ACHN (cell line): ENCODE data around the gene MYD88.

Experiments
- DNase-seq: peaks from one replicate; pipeline ENCODE4 v3.0.0-alpha.2; 2015
- in situ Hi-C: cut with HindIII; loops from 2 replicates; pipeline ENCODE4 v1.10.0; 2017; ENCODE audit warnings: low sequenced_read_pairs, low pct_ligation_motif_present, low pct_unique_long_range_greater_than_20kb

MYD88 gene

DNA sequence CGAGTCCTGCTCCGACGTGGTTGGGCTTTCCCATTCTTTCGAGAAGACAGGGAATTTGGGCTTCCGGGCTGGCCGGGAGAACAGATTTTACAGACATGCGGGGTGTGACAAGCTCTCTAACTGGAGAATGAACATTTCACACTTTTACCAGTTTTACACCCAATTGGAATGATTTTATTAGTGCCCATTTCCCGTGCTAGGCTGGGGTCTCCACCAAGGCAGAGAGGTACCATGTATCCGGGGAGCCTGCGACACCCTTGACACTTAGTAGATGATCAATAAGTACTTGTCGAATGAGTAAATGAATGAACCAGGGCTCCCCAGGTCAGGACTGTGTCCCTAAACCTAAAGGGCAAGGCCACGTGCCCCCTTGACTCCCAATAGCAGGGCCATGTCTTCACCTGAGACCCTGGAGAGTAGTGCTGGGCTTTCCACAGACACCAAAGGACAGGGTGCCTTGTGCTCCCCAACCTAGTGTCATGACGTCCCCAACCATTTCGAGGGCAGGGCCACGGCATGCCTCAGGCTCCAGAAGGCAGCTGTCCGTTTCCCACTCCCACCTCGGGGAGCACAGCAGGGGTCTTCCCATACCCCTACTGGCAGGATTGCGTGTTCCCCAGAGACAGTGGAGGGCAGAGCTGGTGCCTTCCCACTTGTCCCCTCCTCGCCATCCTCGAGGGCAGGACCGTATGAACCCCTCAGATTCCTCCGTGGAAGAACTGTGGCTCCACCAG lies 679 bp upstream of the MYD88 start:
- DNase-seq = peak; percentile 25
- in situ Hi-C loops = no loop called here

DNA sequence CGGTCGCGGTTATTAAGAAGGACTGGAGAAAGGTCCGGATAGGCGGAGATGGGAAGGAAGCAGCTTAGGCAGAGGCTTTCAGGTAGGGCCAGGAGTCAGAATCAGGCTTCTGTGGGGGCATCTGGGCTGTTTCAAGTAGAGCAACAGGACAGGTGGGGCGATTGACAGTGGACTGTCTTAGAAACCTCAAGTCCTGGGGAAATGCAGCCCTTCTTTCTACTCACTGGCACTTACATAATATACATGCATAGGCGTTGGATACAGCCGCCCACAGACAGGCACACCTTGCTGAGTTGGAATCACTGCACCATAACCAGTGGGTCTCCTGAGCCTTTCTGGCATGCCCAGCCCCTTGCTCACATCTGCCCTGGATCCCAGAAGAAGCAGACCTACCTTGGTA lies 730 bp downstream of the MYD88 start:
- in situ Hi-C loops = no loop called here
- DNase-seq = no peak

DNA sequence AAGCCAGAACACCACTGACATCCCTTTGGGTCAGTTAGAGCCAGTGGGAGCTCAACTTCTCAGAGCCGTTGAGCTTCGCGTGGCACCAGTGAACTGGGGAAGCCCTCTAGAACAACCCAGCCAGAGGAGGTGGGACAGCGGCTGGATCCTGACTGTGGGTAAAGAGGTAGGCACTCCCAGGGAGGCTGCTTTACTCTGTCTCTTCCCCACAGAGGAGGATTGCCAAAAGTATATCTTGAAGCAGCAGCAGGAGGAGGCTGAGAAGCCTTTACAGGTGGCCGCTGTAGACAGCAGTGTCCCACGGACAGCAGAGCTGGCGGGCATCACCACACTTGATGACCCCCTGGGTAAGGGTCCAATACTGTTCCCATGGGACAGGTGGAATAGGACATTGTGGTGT lies 1.2 kb downstream of the MYD88 start:
- in situ Hi-C loops = no loop called here
- DNase-seq = no peak

DNA sequence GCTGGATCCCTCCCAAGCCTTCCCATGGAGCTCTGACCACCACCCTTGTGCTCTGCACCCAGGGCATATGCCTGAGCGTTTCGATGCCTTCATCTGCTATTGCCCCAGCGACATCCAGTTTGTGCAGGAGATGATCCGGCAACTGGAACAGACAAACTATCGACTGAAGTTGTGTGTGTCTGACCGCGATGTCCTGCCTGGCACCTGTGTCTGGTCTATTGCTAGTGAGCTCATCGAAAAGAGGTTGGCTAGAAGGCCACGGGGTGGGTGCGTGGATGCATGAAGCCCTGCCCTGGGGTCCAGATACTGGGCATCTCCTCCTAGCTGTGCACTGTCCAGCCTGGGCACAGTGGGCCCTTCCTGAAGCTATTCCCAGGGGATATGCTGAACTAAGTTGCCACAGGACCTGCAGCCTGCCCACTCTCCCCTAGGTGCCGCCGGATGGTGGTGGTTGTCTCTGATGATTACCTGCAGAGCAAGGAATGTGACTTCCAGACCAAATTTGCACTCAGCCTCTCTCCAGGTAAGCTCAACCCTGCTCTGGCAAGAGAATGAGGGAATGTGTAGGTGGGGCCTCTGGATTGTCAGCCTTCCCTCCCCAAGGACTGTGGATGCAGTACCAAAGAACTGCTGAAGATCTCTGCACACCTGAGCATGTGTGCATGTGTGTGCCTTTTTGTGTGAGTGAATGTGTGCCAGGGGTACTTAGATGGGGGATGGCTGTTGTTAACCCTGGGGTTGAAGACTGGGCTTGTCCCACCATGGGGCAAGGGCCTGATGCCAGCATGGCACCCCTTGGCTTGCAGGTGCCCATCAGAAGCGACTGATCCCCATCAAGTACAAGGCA lies 2.1 kb downstream of the MYD88 start:
- in situ Hi-C loops = no loop called here
- no peak for DNase-seq

DNA sequence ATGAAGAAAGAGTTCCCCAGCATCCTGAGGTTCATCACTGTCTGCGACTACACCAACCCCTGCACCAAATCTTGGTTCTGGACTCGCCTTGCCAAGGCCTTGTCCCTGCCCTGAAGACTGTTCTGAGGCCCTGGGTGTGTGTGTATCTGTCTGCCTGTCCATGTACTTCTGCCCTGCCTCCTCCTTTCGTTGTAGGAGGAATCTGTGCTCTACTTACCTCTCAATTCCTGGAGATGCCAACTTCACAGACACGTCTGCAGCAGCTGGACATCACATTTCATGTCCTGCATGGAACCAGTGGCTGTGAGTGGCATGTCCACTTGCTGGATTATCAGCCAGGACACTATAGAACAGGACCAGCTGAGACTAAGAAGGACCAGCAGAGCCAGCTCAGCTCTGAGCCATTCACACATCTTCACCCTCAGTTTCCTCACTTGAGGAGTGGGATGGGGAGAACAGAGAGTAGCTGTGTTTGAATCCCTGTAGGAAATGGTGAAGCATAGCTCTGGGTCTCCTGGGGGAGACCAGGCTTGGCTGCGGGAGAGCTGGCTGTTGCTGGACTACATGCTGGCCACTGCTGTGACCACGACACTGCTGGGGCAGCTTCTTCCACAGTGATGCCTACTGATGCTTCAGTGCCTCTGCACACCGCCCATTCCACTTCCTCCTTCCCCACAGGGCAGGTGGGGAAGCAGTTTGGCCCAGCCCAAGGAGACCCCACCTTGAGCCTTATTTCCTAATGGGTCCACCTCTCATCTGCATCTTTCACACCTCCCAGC lies 2.9 kb downstream of the MYD88 start:
- in situ Hi-C loops = no loop called here
- no peak for DNase-seq

DNA sequence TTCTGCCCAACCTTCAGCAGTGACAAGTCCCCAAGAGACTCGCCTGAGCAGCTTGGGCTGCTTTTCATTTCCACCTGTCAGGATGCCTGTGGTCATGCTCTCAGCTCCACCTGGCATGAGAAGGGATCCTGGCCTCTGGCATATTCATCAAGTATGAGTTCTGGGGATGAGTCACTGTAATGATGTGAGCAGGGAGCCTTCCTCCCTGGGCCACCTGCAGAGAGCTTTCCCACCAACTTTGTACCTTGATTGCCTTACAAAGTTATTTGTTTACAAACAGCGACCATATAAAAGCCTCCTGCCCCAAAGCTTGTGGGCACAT lies 3.5 kb downstream of the MYD88 start:
- DNase-seq = no peak
- in situ Hi-C loops = no loop called here

DNA sequence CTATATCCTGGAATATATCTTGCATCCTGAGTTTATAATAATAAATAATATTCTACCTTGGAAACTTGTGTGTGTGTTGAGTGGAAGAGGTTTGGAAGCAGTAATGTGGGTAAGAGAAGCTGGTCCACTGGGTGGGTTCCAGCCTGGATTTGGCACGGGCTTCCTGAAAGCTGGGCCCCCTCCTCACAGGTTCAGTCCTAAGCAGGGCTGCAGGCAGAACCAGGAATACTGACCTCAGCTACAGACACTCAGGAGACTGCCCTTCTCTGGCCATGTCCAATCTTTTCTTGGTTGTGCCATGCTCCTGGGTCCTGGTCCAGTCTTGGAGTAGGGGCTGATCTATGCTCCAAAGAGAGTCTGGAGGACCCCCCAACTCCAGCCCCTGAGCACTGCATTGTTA lies 4.5 kb downstream of the MYD88 start:
- no peak for DNase-seq
- in situ Hi-C loops = no loop called here

DNA sequence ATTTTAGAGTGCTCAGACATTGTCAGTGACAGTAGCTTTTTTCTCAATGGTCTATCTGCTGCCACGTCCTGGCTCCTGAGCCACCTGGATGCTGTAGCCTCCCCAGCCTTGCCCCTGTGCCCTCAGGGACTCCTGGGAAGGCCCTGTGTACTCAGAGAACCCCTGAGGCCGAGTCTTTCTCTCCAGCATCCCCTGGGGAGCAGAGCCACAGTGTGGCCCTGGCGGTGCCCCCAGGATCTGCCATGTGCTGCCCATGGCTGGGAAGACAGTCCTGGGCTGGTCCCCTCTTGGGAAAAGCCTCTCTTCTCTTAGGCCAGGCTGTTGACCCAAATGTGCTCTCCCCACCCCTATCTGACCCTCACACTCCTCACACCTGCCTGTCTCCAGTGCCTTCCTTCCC lies 5.0 kb downstream of the MYD88 start:
- in situ Hi-C loops = no loop called here
- no peak for DNase-seq

DNA sequence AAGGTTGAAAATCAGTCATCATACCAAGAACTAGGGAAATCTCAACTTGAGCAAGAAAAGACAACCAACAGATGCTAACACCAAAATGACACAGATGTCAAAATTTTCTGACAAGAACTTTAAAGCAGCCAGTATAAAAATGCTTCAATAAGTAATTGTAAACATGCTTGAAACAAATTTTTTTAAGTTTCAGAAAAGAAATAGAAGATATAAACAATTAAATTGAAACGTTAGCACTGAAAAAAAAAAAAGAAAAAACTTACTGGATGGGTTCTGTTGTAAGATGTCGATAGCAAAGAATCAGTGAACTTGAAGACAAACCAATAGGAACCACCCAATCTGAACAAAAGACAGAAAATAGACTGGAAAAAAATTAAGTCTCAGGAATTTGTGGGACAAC lies 8.0 kb downstream of the MYD88 start:
- DNase-seq = no peak
- in situ Hi-C loops = no loop called here

DNA sequence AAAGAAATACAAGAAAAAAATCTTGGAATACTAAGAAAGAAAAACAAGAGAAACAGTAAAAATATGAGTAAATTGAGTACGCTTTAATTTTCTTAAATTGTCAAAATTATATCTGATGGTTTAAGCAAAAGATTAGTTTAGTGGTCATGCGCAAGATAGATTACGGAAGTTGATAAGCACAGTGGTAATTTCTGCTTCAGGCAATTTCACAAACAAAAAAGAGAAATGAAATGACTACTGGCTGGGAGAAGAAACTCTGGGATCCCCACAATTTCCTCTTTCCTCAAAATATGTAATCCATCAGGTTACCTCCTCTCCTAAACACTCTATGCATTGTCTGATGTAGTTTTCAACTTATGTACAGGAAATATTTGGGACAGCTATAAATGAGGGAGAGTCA lies 9.0 kb downstream of the MYD88 start:
- DNase-seq = no peak
- in situ Hi-C loops = no loop called here

DNA sequence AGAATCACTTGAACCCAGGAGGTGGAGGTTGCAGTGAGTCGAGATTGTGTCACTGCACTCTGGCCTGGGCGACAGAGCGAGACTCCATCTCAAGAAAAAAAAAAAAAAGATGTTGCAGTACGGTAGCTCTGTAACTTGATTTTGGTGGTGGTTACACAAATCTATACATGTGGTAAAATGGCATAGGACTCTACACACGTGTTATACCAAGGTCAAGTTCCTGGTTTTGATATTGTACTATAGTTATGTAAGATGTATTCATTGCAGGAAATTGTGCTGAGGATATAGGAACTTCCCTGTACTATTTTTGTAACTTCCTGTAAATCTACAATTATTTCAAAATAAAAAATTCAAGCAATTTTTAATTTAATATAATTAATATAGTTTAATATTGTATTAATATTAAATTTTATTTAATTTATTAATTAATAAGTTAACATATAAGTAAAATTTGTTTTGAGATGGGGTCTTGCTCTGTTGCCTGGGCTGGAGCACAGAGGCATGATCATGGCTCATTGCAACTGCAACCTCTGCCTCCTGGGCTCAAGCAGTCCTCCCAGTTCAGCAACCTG lies 9.9 kb downstream of the MYD88 start:
- in situ Hi-C loops = no loop called here

DNA sequence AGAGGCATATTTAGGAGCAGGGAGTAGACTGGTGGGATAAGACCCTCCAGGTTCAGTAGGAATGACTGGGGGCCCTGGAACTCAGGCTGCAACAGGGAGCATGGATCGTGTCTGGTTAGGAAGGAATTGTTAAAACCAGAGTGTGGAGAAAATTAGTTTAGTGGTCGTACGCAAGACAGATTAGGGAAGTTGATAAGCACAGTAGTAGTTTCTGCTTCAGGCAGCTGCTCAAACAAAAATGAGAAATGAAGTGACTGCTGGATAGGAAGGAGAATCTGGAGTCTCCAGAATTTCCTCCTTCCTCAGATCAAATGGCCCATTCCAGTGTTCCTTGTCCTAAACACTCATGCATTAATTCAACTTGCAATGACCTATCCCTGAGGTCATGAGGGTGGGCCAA lies 11.2 kb downstream of the MYD88 start:
- in situ Hi-C loops = no loop called here
- no peak for DNase-seq

More for the DNA sequence above, 9.9 kb downstream of the MYD88 start:
- no peak for DNase-seq

DNA sequence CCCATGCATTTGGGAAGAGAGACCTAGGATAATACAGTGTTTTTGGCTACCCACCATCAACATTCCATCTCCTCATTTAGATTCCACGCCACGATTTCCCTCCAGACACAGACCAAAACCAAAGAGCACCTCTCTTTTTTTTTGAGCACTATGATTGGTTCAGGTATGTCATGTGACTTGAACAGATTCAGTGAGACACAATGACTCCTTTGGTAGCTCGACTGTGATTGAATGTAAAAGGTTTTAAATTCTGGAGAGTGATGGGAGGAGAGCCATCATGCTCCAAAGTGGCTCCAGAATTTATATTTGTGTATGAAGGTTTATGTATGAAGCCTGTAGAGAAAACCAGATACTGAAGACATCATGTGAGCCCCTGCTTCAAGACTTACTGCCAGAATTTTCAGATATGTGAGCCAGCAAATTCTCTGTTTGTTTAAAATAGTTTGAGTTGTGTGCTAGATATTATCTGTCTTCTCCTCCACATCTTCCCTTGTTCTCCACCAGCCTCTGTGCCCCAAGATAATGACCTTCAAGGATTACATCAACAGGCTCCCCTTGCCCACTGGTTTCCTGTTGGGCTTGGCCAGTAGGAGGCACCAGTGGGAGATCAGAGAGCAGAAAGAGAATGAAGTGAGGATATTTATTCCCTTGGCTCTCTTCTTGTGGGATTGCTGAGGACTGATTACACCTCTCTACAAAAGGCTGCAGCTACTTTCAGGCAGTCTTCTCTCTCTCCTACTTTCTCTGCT lies 12.5 kb downstream of the MYD88 start:
- DNase-seq = no peak

DNA sequence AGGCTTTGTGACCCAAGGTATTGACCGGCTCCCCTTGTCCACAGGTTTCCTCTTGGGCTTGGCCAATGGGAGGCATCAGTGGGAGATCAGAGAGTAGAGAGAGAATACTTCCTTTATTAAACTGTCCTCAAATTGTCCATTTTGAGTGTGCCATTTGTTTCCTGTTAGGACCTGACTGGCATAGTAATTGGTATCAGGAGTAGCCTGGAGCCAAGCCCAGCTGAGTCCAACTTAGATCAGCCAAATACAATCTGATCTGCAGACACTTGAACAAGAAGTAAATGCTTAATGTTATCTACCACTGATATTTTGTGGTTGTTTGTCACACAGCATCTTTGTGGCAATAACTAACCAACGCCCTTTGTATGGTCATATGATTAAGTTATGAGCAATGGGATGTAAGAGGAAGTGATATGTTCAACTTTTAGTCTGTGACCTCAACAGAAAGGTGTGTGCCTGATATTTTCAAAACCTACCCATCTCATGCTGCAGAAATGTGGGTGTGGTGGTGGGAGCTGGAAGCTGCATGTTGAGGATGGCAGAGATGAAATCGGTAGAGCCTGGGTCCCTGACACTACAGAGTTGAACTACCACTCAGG lies 13.3 kb downstream of the MYD88 start:
- in situ Hi-C loops = no loop called here
- no peak for DNase-seq

More for the DNA sequence above, 12.5 kb downstream of the MYD88 start:
- in situ Hi-C loops = no loop called here

DNA sequence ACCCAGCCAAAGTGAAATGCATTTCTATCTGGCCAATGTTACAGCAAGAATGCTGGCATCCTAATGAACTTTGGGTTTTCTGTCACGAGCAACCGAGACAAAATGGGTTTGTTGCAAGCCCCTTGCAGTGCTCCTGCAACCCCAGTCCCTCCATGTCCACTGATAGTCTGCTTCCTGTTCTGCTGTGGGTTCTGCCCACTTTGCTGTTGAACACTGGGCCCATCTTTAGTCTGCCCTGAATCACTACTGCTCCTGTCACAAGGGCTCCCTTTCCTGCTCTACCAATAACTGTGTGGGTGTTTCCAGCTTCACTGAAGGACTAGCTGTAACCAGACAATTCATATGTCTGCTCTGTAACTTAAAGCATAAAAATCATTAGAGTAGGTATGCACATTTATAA lies 14.1 kb downstream of the MYD88 start:
- no peak for DNase-seq
- in situ Hi-C loops = no loop called here

DNA sequence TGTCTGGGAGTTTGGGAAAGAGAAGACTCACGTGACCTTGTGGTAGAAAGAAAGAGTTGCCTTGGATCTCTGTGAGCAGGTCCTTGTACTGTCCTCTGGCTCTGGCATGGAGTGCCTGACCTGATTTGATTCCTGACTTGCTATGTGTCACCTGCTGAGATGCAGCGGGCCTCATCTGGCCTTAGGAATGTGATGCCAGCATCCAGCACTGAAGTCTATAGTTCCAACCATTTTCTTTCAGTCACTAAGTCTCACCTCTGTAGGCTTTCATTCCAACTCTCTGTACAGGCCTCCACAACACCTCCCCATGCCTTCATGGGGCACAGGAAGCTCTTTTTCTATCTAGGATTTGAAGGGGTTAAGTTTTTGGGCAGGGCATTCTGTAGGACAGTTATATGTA lies 14.8 kb downstream of the MYD88 start:
- in situ Hi-C loops = no loop called here
- DNase-seq = no peak

DNA sequence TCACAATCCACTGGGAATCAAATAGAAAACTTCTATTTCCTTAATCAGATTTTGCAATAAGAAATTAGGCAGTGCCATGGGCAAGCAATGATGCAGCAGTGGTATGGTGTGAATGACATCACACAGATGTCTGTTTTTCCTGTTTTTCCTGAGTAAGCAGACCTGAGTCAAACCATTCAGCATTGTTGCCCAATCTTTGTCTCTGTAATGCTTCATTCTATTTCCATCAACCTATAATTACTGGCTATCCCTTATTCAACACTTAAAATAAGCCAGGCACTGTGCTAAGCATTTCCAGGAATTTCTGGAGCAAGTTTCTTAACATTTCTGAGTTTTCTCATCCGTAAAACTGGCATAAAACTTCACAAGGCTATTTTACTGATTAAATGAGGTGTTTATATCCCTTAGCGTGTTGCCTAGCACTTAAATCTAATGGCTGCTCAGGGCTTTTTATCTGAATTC lies 15.6 kb downstream of the MYD88 start:
- in situ Hi-C loops = no loop called here

DNA sequence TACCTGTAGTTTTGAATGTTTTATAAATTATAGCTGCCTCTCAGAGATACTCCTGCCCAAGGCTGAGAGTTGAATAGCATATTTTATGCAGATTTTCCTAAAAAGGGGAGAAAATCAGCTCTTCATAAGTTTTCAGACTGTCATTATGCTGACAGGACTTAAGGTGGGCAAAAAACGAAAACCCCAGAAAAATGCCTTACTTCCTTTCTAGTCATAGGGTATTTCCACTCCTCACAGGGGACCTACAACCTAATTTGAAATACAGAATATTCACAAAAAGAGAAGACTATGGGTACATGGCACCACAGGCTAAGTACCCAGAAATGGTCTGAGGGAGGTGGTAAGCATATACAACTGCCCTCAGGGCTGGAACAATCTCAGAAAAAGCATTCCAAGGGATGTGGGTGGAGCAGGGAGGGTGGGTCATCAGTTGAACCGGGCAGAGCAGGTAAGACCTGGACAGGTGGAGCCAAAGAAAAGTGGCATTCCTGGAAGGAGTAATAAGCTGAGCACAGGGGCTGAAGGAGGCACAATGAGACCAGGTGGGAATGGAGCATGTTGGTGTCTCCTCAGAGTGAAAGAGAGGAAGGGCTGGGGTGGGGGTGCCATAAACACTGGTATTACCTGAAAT lies 16.3 kb downstream of the MYD88 start:
- DNase-seq = no peak
- in situ Hi-C loops = no loop called here

More for the DNA sequence above, 15.6 kb downstream of the MYD88 start:
- no peak for DNase-seq
